GM19025 (cell line): ENCODE measurements around the gene SYP.
A peak's percentile ranks its signal among the peaks of the same experiment; 100 is the strongest.
"Not testable (repeated sequence)": the region's sequence is repeated elsewhere in the genome, so short reads cannot be mapped to it uniquely, and the experiment has no call there.

Source experiments
- ATAC-seq: cut with Tn5 transposase; IDR thresholded peaks from one replicate; pipeline ENCODE4 v1.9.1; 2021; ENCODE audit warnings: mild to moderate bottlenecking, low read depth, moderate library complexity; ENCODE audit not compliant: unreplicated experiment

Gene SYP

DNA sequence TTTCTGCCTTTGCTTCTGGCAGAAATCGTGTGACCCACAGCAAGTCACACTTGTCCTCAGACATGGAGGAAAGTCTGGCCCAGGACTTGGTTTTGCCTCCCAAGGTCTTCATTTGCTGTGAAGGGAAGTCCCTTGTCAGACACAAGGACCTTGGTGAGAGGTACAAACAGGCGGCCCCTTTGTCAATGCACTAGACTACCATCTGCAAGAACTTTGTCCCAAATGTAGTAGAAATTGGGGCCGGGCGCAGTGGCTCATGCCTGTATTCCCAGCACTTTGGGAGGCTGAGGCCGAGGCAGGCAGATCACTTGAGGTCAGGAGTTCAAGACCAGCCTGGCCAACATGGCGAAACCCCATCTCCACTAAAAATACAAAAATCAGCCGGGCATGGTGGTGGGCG is 26.4 kb downstream of the SYP start:
- ATAC-seq = not testable (repeated sequence)

GRCh38 chrX:49172280-49172780 is 27.7 kb downstream of the SYP start:
- peak; percentile 71 for ATAC-seq

- peak; percentile 34 for ATAC-seq
Measured at GRCh38 chrX:49171752-49172279, 28.2 kb downstream of the SYP start, which contains the start of gene PLP2. Gene PLP2 (plus strand): TSS chrX:49171898. CDS start chrX:49172001, 103 bp downstream.

GRCh38 chrX:49167740-49168108 is 32.3 kb downstream of the SYP start:
- no peak for ATAC-seq

- ATAC-seq = peak; percentile 28
Measured at GRCh38 chrX:49166914-49167739, 32.9 kb downstream of the SYP start.

- peak; percentile 20 for ATAC-seq
Measured at GRCh38 chrX:49165901-49166881, 33.8 kb downstream of the SYP start.

GRCh38 chrX:49164589-49165360 is 35.2 kb downstream of the SYP start:
- ATAC-seq = no peak

- ATAC-seq = peak; percentile 43
Measured at GRCh38 chrX:49163555-49164419, 36.2 kb downstream of the SYP start.

- ATAC-seq = no peak
Measured at GRCh38 chrX:49162620-49163019, 37.4 kb downstream of the SYP start, which contains the start of gene MAGIX. Gene MAGIX (plus strand): TSS chrX:49162758. CDS start chrX:49162890, 132 bp downstream.

- no peak for ATAC-seq
Measured at GRCh38 chrX:49161632-49162031, 38.4 kb downstream of the SYP start.

DNA sequence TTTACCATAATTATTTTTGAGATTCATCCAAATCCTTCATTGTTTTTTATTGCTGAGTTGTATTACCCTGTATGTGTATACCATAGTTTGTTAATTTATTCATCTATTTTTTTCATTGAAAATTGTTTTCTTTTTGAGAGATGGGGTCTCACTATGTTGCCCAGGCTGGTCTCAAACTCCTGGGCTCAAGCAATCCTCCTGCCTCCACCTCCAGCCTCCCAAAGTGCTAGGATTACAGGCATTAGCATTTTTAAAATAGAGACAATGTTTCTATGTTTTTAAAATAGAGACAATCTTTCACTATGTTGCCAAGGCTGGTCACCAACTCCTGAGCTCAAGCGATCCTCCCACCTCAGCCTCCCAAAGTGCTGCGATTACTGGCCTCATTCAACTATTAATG is 39.1 kb downstream of the SYP start:
- no peak for ATAC-seq

DNA sequence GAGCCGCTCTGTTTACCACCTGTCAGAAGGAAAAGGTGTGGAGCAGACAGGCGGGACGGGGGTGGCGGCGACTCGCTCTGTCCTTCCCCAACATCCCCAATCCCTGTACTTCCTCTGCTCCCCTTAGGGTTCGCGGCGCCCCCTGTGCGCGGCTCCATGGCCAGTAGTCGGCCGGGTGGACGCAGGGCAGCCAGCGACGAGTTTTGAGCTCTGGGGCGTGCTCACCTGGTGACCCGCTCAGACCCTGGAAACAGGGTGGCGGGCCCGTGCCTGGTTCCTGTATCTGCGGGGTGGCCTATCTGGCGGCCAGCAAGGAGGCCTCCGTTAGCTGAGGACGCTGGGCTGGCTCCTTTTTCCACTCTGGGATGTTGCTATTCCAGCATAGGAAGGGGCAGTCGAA is 42.8 kb downstream of the SYP start:
- ATAC-seq = no peak

GRCh38 chrX:49155900-49156837 is 43.8 kb downstream of the SYP start:
- ATAC-seq = peak; percentile 94

DNA sequence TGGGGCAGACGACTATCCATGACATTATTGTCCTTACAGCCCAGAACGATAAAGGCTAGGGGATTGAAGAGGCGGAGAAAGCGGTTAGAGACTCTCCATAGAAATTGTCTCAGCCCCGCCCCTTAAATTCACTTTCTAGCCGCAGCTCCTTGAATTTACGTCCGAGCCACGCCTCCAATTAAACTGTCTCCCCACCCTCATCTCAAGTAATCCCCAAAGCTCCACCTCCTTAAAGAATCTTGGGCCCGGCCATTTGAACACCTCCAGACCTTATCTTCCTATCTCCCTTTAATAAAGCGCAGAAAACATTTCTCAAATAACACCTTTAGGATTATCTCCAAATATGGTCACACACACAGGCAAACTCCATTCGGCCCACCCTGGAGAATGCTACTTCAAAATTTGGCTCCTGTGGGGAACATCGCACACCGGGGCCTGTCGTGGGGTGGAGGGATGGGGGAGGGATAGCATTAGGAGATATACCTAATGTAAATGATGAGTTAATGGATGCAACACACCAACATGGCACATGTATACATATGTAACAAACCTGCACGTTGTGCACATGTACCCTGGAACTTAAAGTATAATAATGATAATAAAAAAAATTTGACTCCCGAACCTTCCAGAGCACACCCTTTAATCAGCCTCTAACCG is 44.6 kb downstream of the SYP start:
- ATAC-seq = no peak

DNA sequence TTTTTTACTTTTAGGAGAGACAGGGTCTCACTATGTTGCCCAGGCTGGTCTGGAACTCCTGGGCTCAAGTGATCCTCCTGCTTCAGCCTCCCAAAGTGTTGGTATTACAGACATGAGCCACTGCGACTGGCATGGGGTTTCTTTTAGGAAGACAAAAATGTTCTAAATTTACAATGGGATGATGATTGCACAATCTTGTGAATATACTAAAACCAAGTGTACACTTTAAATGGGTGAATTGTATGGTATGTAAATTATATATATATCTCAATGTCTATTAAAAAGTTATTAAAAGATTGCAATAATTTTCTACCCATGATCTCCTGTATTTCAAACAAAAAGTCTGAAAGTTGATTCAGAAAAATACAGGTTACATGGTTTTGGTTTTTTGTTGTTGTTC is 46.5 kb downstream of the SYP start:
- no peak for ATAC-seq

DNA sequence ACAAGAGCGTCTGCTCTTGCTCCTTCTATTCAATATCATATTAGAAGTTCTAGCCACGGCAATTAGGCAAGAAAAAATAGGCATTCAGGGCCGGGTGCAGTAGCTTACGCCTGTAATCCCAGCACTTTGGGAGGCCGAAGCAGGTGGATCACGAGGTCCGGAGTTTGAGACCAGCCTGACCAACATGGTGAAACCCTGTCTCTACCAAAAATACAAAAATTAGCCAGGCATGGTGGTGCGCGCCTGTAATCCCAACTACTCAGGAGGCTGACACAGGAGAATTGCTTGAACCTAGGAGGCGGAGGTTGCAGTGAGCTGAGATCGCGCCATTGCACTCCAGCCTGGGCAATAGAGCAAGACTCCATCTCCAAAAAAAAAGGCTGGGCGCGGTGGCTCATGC is 50.7 kb downstream of the SYP start:
- not testable (repeated sequence) for ATAC-seq

- ATAC-seq = not testable (repeated sequence)
Measured at GRCh38 chrX:49148390-49149100, 51.4 kb downstream of the SYP start.
